ENCODE measurements around the gene THEMIS2.

THEMIS2 gene

GRCh38 chr1:27886353-27886679 lies 14.0 kb downstream of the THEMIS2 start:
- Histone ChIP-seq H3K36me3 (replicated peaks; ENCODE audit: insufficient read depth, low read length) (no peaks in the 10 kb centered on the region), H3K27me3 (replicated peaks; ENCODE audit: insufficient read depth, low read length) (no peaks in the 10 kb centered on the region), H3K79me2 (ENCODE audit: low read length) (no peaks in the 10 kb centered on the region), H3K27ac (ENCODE audit: low read length) (no peak overlapping the region), H2AFZ (ENCODE audit: low read length) (no peak overlapping the region), H3K9me3 (replicated peaks; ENCODE audit: insufficient read depth, low read length) (no peaks in the 10 kb centered on the region), H3K4me2 (ENCODE audit: low read depth, low read length) (no peak overlapping the region), H4K20me1 (ENCODE audit: insufficient read depth, low read length) (no peaks in the 10 kb centered on the region), H3K9ac (ENCODE audit: low read length) (no peak overlapping the region), H3K4me1 (ENCODE audit: low read length) (no peaks in the 10 kb centered on the region), H3K9me2 (replicated peaks; ENCODE audit: insufficient read depth, low read length) (no peaks in the 10 kb centered on the region), H3F3A (ENCODE audit: insufficient read depth, low read length) (no peaks in the 10 kb centered on the region), H3K4me3 (ENCODE audit: low read length) (no peak overlapping the region)
- TF ChIP-seq EZH2 (optimal IDR thresholded peaks at IDR 0.05; ENCODE audit: low read depth, low read length) (no peak), CTCF (IDR thresholded peaks at IDR 0.05; ENCODE audit: low read length) (no peak), EZH2phosphoT487 (IDR thresholded peaks at IDR 0.05; ENCODE audit: low read length) (no peak)
- no peak for DNase-seq

GRCh38 chr1:27886744-27887143 lies 14.4 kb downstream of the THEMIS2 start:
- no peaks in the 10 kb centered on the region for H3K36me3 ChIP-seq (replicated peaks; ENCODE audit: insufficient read depth, low read length)
- H3K9ac ChIP-seq (ENCODE audit: low read length), result no peak overlapping the region
- peaks cover under 1% of the 10 kb centered on the region; the same call in 1 of the 2 replicates for H3F3A ChIP-seq (ENCODE audit: insufficient read depth, low read length)
- H3K79me2 ChIP-seq (ENCODE audit: low read length), result no peaks in the 10 kb centered on the region
- H3K27ac ChIP-seq (ENCODE audit: low read length), result no peak overlapping the region
- H4K20me1 ChIP-seq (ENCODE audit: insufficient read depth, low read length), result no peaks in the 10 kb centered on the region
- H3K9me3 ChIP-seq (replicated peaks; ENCODE audit: insufficient read depth, low read length), result no peaks in the 10 kb centered on the region
- no peak overlapping the region for H3K4me2 ChIP-seq (ENCODE audit: low read depth, low read length)
- no peak overlapping the region for H2AFZ ChIP-seq (ENCODE audit: low read length)
- DNase-seq, result no peak
- H3K4me1 ChIP-seq (ENCODE audit: low read length), result 0 out of 2 replicates have a peak, but pooled peaks cover under 1% of the 10 kb centered on the region
- H3K27me3 ChIP-seq (replicated peaks; ENCODE audit: insufficient read depth, low read length), result no peaks in the 10 kb centered on the region
- no peaks in the 10 kb centered on the region for H3K9me2 ChIP-seq (replicated peaks; ENCODE audit: insufficient read depth, low read length)
- TF ChIP-seq CTCF (IDR thresholded peaks at IDR 0.05; ENCODE audit: low read length) (no peak), EZH2phosphoT487 (IDR thresholded peaks at IDR 0.05; ENCODE audit: low read length) (no peak), EZH2 (optimal IDR thresholded peaks at IDR 0.05; ENCODE audit: low read depth, low read length) (no peak)
- no peak overlapping the region for H3K4me3 ChIP-seq (ENCODE audit: low read length)

GRCh38 chr1:27887215-27888021 lies 15.1 kb downstream of the THEMIS2 start:
- Histone ChIP-seq H3F3A (ENCODE audit: insufficient read depth, low read length) (peaks cover 4% of the 10 kb centered on the region; the same call in 1 of the 2 replicates), H3K27ac (ENCODE audit: low read length) (no peak overlapping the region), H3K4me1 (ENCODE audit: low read length) (0 out of 2 replicates have a peak, but pooled peaks cover 6% of the 10 kb centered on the region), H3K79me2 (ENCODE audit: low read length) (no peaks in the 10 kb centered on the region), H4K20me1 (ENCODE audit: insufficient read depth, low read length) (no peaks in the 10 kb centered on the region), H3K9me3 (replicated peaks; ENCODE audit: insufficient read depth, low read length) (no peaks in the 10 kb centered on the region), H3K4me3 (ENCODE audit: low read length) (no peak overlapping the region), H2AFZ (ENCODE audit: low read length) (no peak overlapping the region), H3K27me3 (replicated peaks; ENCODE audit: insufficient read depth, low read length) (no peaks in the 10 kb centered on the region), H3K9ac (ENCODE audit: low read length) (no peak overlapping the region), H3K36me3 (replicated peaks; ENCODE audit: insufficient read depth, low read length) (no peaks in the 10 kb centered on the region), H3K9me2 (replicated peaks; ENCODE audit: insufficient read depth, low read length) (no peaks in the 10 kb centered on the region), H3K4me2 (ENCODE audit: low read depth, low read length) (no peak overlapping the region)
- no peak for DNase-seq
- TF ChIP-seq EZH2phosphoT487 (IDR thresholded peaks at IDR 0.05; ENCODE audit: low read length) (no peak), CTCF (IDR thresholded peaks at IDR 0.05; ENCODE audit: low read length) (no peak), EZH2 (optimal IDR thresholded peaks at IDR 0.05; ENCODE audit: low read depth, low read length) (no peak)
